ENCODE results near the gene GSTK1.
A peak's percentile ranks its signal among the peaks of the same experiment; 100 is the strongest.

GSTK1 gene

DNA sequence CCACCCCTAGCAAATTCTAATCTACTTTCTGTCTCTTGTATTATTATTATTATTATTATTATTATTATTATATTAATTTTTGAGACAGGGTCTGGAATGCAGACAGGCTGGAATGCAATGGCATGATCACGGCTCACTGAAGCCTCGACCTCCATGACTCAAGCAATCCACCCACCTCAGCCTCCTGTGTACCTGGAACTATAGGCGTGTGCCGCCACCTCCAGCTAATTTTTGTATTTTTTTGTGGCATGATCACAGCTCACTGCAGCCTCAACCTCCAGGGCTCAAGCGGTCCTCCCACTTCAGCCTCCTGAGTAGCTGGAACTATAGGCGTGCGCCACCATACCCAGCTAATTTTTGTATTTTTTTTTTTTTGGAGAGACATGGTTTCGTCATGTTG is 18.9 kb downstream of the GSTK1 start:
- Histone ChIP-seq H2BK5ac (ENCODE audit: low read depth, low read length, poor library complexity) (no peak overlapping the region), H3K4me3 (ENCODE audit: low read depth, low read length) (no peak overlapping the region), H3K14ac (ENCODE audit: low read length) (no peak overlapping the region), H2AK5ac (ENCODE audit: low read length) (no peak overlapping the region), H3K23ac (ENCODE audit: low read length) (no peak overlapping the region), H4K12ac (ENCODE audit: low read depth, low read length) (no peak overlapping the region), H3K79me1 (ENCODE audit: low read length) (peaks cover 9% of the 10 kb centered on the region), H3K4me2 (ENCODE audit: low read length) (no peak overlapping the region), H3K27me3 (ENCODE audit: insufficient read depth, low read length) (no peaks in the 10 kb centered on the region), H2BK12ac (ENCODE audit: low read length) (no peak overlapping the region), H4K91ac (ENCODE audit: low read depth, low read length) (no peak overlapping the region), H3K4ac (ENCODE audit: low read depth, low read length) (no peak overlapping the region), H2AFZ (ENCODE audit: insufficient read depth, low read length, poor library complexity) (no peak overlapping the region), H3K27ac (ENCODE audit: low read depth, low read length) (no peak overlapping the region), H3K36me3 (ENCODE audit: control insufficient read depth in 1 of 2, insufficient read depth in 2 of 2, low read length in 2 of 2) (no peaks in the 10 kb centered on the region), H4K8ac (ENCODE audit: low read depth, low read length) (no peak overlapping the region), H3K9ac (ENCODE audit: low read length) (no peak overlapping the region), H2BK120ac (ENCODE audit: insufficient read depth, low read length, poor library complexity) (no peak overlapping the region), H3K4me1 (ENCODE audit: control insufficient read depth in 1 of 2, insufficient read depth in 2 of 2, low read length in 2 of 2) (peaks cover 11 to 12% of the 10 kb centered on the region in 2 experiments), H3K18ac (ENCODE audit: low read length) (no peak overlapping the region), H3K79me2 (ENCODE audit: control insufficient read depth, insufficient read depth, low read length, poor library complexity) (no peaks in the 10 kb centered on the region), H3K9me3 (ENCODE audit: insufficient read depth, low read depth, low read length) (peaks cover 1% of the 10 kb centered on the region)
- DNase-seq, result peak; percentile 69 to 74
- no CpG with 5 or more reads among the region's 8 CpGs for WGBS (ENCODE audit: extremely low coverage, insufficient coverage, insufficient read length)

DNA sequence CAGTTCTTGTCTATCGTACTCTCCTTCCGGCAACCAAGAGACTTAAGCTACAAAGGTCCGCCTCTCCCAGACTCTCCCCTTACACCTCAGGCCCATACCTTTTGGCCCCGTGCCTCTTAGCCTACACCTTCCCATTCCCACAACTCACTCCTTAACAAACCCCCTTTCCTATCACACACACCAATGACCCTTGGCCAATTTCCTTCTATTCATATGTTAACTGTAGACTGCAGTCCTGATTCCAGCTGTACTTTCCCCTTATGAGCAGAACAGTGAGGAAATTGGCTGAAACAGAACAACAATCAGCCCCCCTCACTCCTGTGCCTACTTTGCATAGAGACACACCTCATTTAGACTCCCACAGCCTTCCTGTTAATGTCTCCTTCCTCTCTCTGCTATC is 20.1 kb downstream of the GSTK1 start:
- no peak overlapping the region for H2AFZ ChIP-seq (ENCODE audit: insufficient read depth, low read length, poor library complexity)
- no peak overlapping the region for H3K27ac ChIP-seq (ENCODE audit: low read depth, low read length)
- no CpG with 5 or more reads among the region's 4 CpGs for WGBS (ENCODE audit: extremely low coverage, insufficient coverage, insufficient read length)
- H3K23ac ChIP-seq (ENCODE audit: low read length), result no peak overlapping the region
- no peak overlapping the region for H2AK5ac ChIP-seq (ENCODE audit: low read length)
- no peaks in the 10 kb centered on the region for H3K36me3 ChIP-seq (ENCODE audit: control insufficient read depth in 1 of 2, insufficient read depth in 2 of 2, low read length in 2 of 2)
- peaks cover 1% of the 10 kb centered on the region for H3K79me2 ChIP-seq (ENCODE audit: control insufficient read depth, insufficient read depth, low read length, poor library complexity)
- no peak overlapping the region for H3K4me2 ChIP-seq (ENCODE audit: low read length)
- H3K4ac ChIP-seq (ENCODE audit: low read depth, low read length), result no peak overlapping the region
- no peak overlapping the region for H3K4me3 ChIP-seq (ENCODE audit: low read depth, low read length)
- peaks cover 6% of the 10 kb centered on the region for H3K9me3 ChIP-seq (ENCODE audit: insufficient read depth, low read depth, low read length)
- no peak overlapping the region for H3K14ac ChIP-seq (ENCODE audit: low read length)
- peaks cover 14% of the 10 kb centered on the region for H3K79me1 ChIP-seq (ENCODE audit: low read length)
- no peak overlapping the region for H4K8ac ChIP-seq (ENCODE audit: low read depth, low read length)
- H3K27me3 ChIP-seq (ENCODE audit: insufficient read depth, low read length), result no peaks in the 10 kb centered on the region
- H3K9ac ChIP-seq (ENCODE audit: low read length), result no peak overlapping the region
- no peak overlapping the region for H2BK5ac ChIP-seq (ENCODE audit: low read depth, low read length, poor library complexity)
- no peak overlapping the region for H2BK120ac ChIP-seq (ENCODE audit: insufficient read depth, low read length, poor library complexity)
- H4K12ac ChIP-seq (ENCODE audit: low read depth, low read length), result no peak overlapping the region
- no peak overlapping the region for H3K18ac ChIP-seq (ENCODE audit: low read length)
- no peak overlapping the region for H4K91ac ChIP-seq (ENCODE audit: low read depth, low read length)
- H2BK12ac ChIP-seq (ENCODE audit: low read length), result no peak overlapping the region
- H3K4me1 ChIP-seq (ENCODE audit: control insufficient read depth in 1 of 2, insufficient read depth in 2 of 2, low read length in 2 of 2), result peaks cover 15% of the 10 kb centered on the region in 2 experiments
- DNase-seq, result no peak

DNA sequence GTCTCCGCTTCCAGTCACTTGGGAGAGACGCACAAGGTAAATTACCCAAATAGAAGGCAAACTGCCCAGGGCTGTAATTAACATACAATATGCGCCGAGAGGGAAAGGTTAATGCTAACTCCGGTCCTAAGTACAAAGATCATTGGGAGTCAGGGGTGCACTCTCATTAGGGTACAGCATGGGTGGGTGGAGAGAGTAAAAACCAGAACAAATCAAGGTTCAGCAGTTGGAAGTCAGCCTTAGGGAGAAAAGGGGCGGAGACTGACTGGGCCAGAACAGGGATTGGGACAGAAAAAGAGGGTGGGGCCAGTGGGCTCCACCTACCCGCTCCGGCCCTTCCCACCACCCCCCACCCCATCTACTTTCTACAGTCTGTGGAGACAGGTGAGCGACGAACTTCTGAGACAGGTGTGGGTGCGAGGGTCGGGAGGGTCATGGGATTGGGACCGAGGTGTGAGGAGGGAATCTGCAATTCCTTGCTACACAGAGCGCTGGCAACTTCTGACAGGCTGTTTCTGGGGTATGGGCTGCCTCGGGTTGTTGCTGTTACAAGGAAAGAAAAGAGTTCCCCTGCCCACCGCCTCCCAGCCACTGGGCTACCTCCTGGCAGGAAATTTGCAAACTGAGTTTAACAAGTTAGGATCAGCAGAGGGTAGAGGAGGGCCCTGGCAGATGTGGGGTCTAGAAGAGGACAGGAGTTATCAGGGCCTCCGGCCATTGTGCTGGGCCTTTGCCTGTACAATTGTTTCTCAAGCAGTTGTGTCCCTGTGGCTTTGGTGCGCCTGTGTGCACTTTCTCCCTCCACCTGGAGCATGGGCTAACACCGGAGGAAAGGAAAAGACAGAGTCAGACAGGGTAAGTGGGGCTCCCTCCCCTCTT is 21.6 kb downstream of the GSTK1 start, which contains the start of gene TMEM139:
TMEM139 (plus strand) TSS at position 368 of the 879 bp plus-strand sequence. CDS start 1,000 bp downstream, outside the sequence.
- no peaks in the 10 kb centered on the region for H3K36me3 ChIP-seq (ENCODE audit: control insufficient read depth in 1 of 2, insufficient read depth in 2 of 2, low read length in 2 of 2)
- H3K9me3 ChIP-seq (ENCODE audit: insufficient read depth, low read depth, low read length), result peaks cover 6% of the 10 kb centered on the region
- no peak within 1 kb of the TSS for H3K23ac ChIP-seq (ENCODE audit: low read length)
- H2BK120ac ChIP-seq (ENCODE audit: insufficient read depth, low read length, poor library complexity), result no peak within 1 kb of the TSS
- peaks cover 17% of the 10 kb centered on the region for H3K79me1 ChIP-seq (ENCODE audit: low read length)
- H3K27me3 ChIP-seq (ENCODE audit: insufficient read depth, low read length), result no peaks in the 10 kb centered on the region
- H3K4me1 ChIP-seq (ENCODE audit: control insufficient read depth in 1 of 2, insufficient read depth in 2 of 2, low read length in 2 of 2), result peaks cover 12 to 14% of the 10 kb centered on the region in 2 experiments
- peak within 1 kb of the TSS; percentile 18 for H3K27ac ChIP-seq (ENCODE audit: low read depth, low read length)
- no peak within 1 kb of the TSS for H3K14ac ChIP-seq (ENCODE audit: low read length)
- no peak within 1 kb of the TSS for H4K8ac ChIP-seq (ENCODE audit: low read depth, low read length)
- DNase-seq, result peak; percentile 59 to 77
- no peak within 1 kb of the TSS for H3K18ac ChIP-seq (ENCODE audit: low read length)
- no peak within 1 kb of the TSS for H2BK5ac ChIP-seq (ENCODE audit: low read depth, low read length, poor library complexity)
- peak within 1 kb of the TSS; percentile 29 for H3K9ac ChIP-seq (ENCODE audit: low read length)
- H2AFZ ChIP-seq (ENCODE audit: insufficient read depth, low read length, poor library complexity), result peak within 1 kb of the TSS; percentile 23
- H4K91ac ChIP-seq (ENCODE audit: low read depth, low read length), result peak within 1 kb of the TSS; percentile 17
- H3K4ac ChIP-seq (ENCODE audit: low read depth, low read length), result no peak within 1 kb of the TSS
- H4K12ac ChIP-seq (ENCODE audit: low read depth, low read length), result no peak within 1 kb of the TSS
- peak within 1 kb of the TSS; percentile 42 for H2AK5ac ChIP-seq (ENCODE audit: low read length)
- WGBS (ENCODE audit: extremely low coverage, insufficient coverage, insufficient read length), result no CpG with 5 or more reads among the region's 19 CpGs
- peak within 1 kb of the TSS; percentile 59 for H2BK12ac ChIP-seq (ENCODE audit: low read length)
- H3K79me2 ChIP-seq (ENCODE audit: control insufficient read depth, insufficient read depth, low read length, poor library complexity), result peaks cover 7% of the 10 kb centered on the region
- H3K4me3 ChIP-seq (ENCODE audit: low read depth, low read length), result no peak within 1 kb of the TSS
- peak within 1 kb of the TSS; percentile 37 for H3K4me2 ChIP-seq (ENCODE audit: low read length)

DNA sequence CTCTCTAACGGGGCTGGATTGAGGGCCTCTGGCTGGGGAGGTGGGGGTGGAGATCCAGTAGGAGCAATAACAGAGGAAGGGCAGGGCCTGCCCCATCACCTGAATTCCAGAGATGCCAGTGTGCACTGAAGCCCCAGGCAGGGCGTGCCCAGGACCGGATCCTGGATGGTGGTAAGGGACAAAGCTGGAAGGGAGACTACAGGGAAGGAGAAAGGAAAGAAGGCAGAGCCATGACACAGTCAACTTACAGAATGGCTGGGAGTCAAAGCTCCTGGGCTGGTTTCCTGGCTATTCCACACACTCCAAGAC is 22.2 kb downstream of the GSTK1 start:
- H3K4ac ChIP-seq (ENCODE audit: low read depth, low read length), result no peak overlapping the region
- no peak overlapping the region for H4K12ac ChIP-seq (ENCODE audit: low read depth, low read length)
- peak overlapping the region; percentile 37 for H3K4me2 ChIP-seq (ENCODE audit: low read length)
- peak overlapping the region; percentile 23 for H2AFZ ChIP-seq (ENCODE audit: insufficient read depth, low read length, poor library complexity)
- H3K79me1 ChIP-seq (ENCODE audit: low read length), result peaks cover 17% of the 10 kb centered on the region
- H3K18ac ChIP-seq (ENCODE audit: low read length), result no peak overlapping the region
- no peak overlapping the region for H3K14ac ChIP-seq (ENCODE audit: low read length)
- H3K4me1 ChIP-seq (ENCODE audit: control insufficient read depth in 1 of 2, insufficient read depth in 2 of 2, low read length in 2 of 2), result peaks cover 12 to 14% of the 10 kb centered on the region in 2 experiments
- H3K27me3 ChIP-seq (ENCODE audit: insufficient read depth, low read length), result no peaks in the 10 kb centered on the region
- no peak overlapping the region for H2BK5ac ChIP-seq (ENCODE audit: low read depth, low read length, poor library complexity)
- peaks cover 7% of the 10 kb centered on the region for H3K79me2 ChIP-seq (ENCODE audit: control insufficient read depth, insufficient read depth, low read length, poor library complexity)
- no peak overlapping the region for H3K27ac ChIP-seq (ENCODE audit: low read depth, low read length)
- peak overlapping the region; percentile 59 for H2BK12ac ChIP-seq (ENCODE audit: low read length)
- peak overlapping the region; percentile 42 for H2AK5ac ChIP-seq (ENCODE audit: low read length)
- no peak overlapping the region for H3K4me3 ChIP-seq (ENCODE audit: low read depth, low read length)
- no CpG with 5 or more reads among the region's 3 CpGs for WGBS (ENCODE audit: extremely low coverage, insufficient coverage, insufficient read length)
- H4K8ac ChIP-seq (ENCODE audit: low read depth, low read length), result no peak overlapping the region
- peak; percentile 70 to 81 for DNase-seq
- H4K91ac ChIP-seq (ENCODE audit: low read depth, low read length), result peak overlapping the region; percentile 17
- H3K9me3 ChIP-seq (ENCODE audit: insufficient read depth, low read depth, low read length), result peaks cover 6% of the 10 kb centered on the region
- no peak overlapping the region for H2BK120ac ChIP-seq (ENCODE audit: insufficient read depth, low read length, poor library complexity)
- H3K9ac ChIP-seq (ENCODE audit: low read length), result no peak overlapping the region
- no peak overlapping the region for H3K23ac ChIP-seq (ENCODE audit: low read length)
- peaks cover under 1% of the 10 kb centered on the region in 2 experiments for H3K36me3 ChIP-seq (ENCODE audit: control insufficient read depth in 1 of 2, insufficient read depth in 2 of 2, low read length in 2 of 2)
